NCI-H1048 (cell line): Measurements from ENCODE around the gene SNTA1.
"Not testable (repeated sequence)": the region's sequence is repeated elsewhere in the genome, so short reads cannot be mapped to it uniquely, and the experiment has no call there.

Experiments used
- DNase-seq: peaks from one replicate; lab custom pipeline; 2025; lab: John Stamatoyannopoulos, UW

SNTA1 gene

GRCh38 chr20:33443512-33444239 is at the start of gene SNTA1:
TSS of gene SNTA1 (minus strand) at chr20:33443763. CDS start at chr20:33443620, 143 bp downstream.
- peak; percentile 74 for DNase-seq

GRCh38 chr20:33490934-33491656 is 47.5 kb upstream of the SNTA1 start:
- DNase-seq, result no peak

- no peak for DNase-seq
These were observed 46.7 kb upstream of the SNTA1 start, which contains the start of gene CBFA2T2 for GRCh38 chr20:33490023-33490933. TSS of gene CBFA2T2 (plus strand) at chr20:33490096. CDS start at chr20:33490268, 172 bp downstream.

DNA sequence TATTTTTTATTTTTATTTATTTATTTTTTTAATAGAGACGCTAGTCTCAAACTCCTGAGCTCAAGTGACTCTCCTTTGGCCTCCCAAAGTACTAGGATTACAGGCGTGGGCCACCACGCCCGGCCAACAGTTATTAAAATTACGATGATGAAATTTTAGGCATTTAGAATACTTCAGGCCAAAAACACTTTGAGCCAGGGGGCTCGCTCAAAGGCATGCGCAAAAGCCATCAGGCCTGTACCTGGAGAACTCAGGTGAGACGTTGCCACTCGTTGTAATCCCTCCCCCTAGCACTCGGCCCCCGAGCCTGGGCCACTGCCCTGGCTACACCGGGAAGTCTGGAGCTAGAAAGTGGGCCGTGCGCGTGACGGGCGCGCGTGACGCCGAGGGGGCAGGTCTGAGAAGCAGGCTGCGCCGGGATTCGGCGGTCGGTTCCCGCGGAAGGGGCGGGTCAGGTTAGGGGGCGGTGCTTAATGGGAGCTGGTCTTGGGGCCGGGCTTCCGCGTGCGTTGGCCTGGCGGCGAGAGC is 46.0 kb upstream of the SNTA1 start:
- peak; percentile 74 for DNase-seq

DNA sequence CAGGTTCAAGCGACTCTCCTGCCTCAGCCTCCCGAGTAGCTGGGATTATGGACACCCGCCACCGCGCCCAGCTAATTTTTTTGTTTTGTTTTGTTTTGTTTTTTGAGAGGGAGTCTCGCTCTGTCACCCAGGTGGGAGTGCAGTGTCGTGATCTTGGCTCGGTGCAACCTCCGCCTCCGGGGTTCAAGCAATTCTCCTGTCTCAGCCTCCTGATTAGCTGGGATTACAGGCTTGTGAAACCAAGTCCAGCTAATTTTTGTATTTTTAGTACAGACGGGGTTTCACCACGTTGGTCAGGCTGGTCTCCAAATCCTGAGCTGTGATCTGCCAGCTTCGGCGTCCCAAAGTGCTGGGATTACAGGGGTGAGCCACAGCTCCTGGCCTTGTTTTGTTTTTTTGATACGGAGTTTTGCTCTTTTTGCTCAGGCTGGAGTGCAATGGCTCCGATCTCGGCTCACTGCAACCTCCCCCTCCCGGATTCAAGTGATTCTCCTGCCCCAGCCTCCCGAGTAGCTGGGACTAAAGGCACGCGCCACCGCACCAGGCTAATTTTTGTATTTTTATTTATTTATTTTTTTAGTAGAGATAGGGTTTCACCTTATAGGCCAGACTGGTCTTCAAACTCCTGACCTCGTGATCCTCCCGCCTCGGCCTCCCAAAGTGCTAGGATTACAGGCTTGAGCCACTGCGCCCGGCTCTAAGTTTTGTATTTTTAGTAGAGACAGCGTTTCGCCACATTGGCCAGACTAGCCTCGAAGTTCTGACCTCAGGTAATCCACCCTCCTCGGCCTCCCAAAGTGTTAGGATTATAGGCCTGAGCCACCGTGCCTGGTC is 45.3 kb upstream of the SNTA1 start:
- not testable (repeated sequence) for DNase-seq

- DNase-seq, result no peak
These were observed 44.6 kb upstream of the SNTA1 start for GRCh38 chr20:33488201-33488600.

- DNase-seq, result not testable (repeated sequence)
These were observed 39.6 kb upstream of the SNTA1 start for GRCh38 chr20:33483186-33483585.

GRCh38 chr20:33482581-33482980 is 39.0 kb upstream of the SNTA1 start:
- DNase-seq, result no peak

GRCh38 chr20:33481431-33481941 is 37.9 kb upstream of the SNTA1 start:
- DNase-seq, result no peak

- DNase-seq, result no peak
These were observed 36.5 kb upstream of the SNTA1 start for GRCh38 chr20:33480048-33480447.

DNA sequence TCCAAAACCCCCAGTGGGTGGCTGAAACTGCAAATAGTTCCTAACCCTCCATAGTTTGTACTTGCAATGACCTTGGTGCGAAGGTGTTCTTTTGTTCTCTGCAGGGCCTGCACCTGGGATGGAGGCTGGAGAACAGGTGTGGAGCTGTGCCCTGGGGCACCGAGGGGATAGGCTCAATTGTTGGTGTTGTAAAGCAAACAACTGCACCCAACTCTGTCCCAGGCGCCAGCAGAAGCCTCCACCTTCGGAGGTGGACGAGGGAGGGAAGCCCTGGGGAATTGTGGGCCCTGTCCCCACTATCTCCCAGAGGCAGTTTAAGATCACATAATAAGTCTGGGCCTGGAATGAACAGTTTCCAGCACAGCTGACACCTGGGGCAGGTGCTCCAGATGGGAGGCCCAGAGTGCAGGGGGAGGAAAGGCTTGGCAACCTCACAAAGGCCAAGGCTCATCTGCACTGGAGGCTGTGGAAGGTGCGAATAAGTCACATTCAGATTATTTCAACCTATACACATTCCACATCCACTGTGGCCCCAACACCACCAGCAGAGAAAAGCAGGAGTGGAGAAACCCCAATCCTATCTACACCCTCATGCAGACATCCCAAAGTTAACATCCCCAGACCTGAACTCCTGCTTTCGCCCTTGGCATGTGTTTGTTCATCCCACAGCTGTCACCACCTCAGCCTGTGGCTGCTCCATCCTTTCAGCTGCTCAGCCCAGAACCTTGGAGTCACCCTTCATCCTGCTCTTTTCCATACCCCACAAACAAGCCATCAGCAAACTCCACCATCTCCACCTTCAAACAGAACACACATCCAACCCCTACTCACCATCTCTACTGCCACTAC is 34.0 kb upstream of the SNTA1 start:
- DNase-seq, result no peak

- DNase-seq, result no peak
These were observed 32.0 kb upstream of the SNTA1 start for GRCh38 chr20:33475381-33476152.

DNA sequence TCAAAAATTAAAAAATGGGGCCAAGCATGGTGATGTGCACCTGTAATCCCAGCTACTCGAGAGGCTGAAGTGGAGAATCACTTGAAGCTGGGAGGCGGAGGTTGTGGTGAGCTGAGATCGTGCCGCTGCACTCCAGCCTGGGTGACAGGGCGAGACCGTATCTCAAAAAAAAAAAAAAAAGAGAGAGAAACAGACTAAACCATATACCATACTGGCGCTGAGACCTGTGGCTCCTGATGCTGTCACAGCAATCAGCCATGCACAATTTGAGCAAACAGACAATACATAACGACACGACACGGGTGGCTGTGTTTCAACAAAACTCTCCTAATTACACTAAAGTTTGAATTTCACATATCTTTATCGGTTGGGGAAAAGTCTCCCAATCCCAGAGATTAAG is 31.4 kb upstream of the SNTA1 start:
- DNase-seq, result no peak

- no peak for DNase-seq
These were observed 30.7 kb upstream of the SNTA1 start for GRCh38 chr20:33474097-33474873.

GRCh38 chr20:33472868-33473435 is 29.4 kb upstream of the SNTA1 start:
- no peak for DNase-seq

DNA sequence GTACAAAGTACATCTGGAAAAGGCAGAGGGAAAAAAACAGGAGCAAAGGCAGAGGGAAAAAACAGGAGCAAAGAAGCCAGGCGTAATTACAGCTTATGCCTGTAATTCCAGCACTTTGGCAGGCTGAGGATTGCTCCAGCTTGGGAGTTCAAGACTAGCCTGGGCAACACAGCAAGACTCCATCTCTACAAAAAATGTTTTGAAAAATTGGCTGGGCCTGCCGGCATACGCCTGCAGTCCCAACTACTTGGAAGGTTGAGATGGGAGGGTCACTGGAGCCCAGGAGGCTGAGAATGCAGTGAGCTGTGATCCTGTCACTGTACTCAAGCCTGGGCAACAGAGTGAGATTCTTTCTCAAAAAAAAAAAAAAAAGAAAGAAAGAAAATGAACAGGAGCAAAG is 27.3 kb upstream of the SNTA1 start:
- DNase-seq, result no peak

DNA sequence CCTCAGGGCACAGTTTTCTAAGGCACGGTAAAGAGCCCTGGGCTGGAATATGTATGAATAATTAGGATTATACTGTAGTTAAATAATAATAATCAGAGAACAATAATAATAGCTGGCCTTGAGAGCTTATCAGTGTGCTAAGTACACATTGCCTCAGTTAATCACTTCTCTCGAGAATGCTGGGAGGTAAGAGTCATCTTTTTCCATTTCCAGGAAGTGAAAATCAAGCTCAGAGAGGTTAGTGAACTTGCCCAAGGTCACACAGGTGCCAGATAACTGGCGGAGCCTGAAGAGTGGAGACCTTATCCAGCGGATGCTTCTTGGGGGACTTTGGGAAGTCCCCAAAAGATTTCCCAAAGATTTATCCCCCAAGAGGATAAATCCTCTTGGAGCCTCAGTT is 26.9 kb upstream of the SNTA1 start:
- no peak for DNase-seq

GRCh38 chr20:33466303-33466646 is 22.7 kb upstream of the SNTA1 start:
- no peak for DNase-seq
